Neuronal stem cell (in vitro differentiated cells): ENCODE measurements around the gene GOLGA6B.
"Not testable (repeated sequence)": the region's sequence is repeated elsewhere in the genome, so short reads cannot be mapped to it uniquely, and the experiment has no call there.

Experiments used
- DNase-seq: peaks from one replicate; pipeline ENCODE4 v3.0.0-alpha.2; 2013; ENCODE audit warnings: low spot score
- H2AFZ ChIP-seq: one replicate; pipeline ENCODE4 v1.6.1; 2013; ENCODE audit warnings: mild to moderate bottlenecking, low read length, inconsistent platforms
- H2AK5ac ChIP-seq: 2 replicates; pipeline ENCODE4 v1.6.1; 2013; ENCODE audit warnings: low read depth, mild to moderate bottlenecking, inconsistent platforms, low read length, moderate library complexity, mixed read lengths
- H2BK120ac ChIP-seq: 2 replicates; pipeline ENCODE4 v1.6.1; 2013; ENCODE audit warnings: low read depth, mild to moderate bottlenecking, inconsistent platforms, low read length, moderate library complexity, mixed read lengths
- H2BK12ac ChIP-seq: one replicate; pipeline ENCODE4 v1.6.1; 2013; ENCODE audit warnings: low read length, inconsistent platforms
- H2BK15ac ChIP-seq: 2 replicates; pipeline ENCODE4 v1.6.1; 2013; ENCODE audit warnings: mild to moderate bottlenecking, low read length, inconsistent platforms, mixed read lengths
- H2BK5ac ChIP-seq: one replicate; pipeline ENCODE4 v1.6.1; 2013; ENCODE audit warnings: inconsistent platforms, mild to moderate bottlenecking, low read length, moderate library complexity
- H3K14ac ChIP-seq: one replicate; pipeline ENCODE4 v1.6.1; 2013; ENCODE audit warnings: low read length, inconsistent platforms
- H3K18ac ChIP-seq: 2 replicates; pipeline ENCODE4 v1.6.1; 2013; ENCODE audit warnings: low read length, inconsistent platforms
- H3K23ac ChIP-seq: 2 replicates; pipeline ENCODE4 v1.6.1; 2013; ENCODE audit warnings: low read depth, mild to moderate bottlenecking, mixed read lengths, low read length, inconsistent platforms; ENCODE audit not compliant: poor library complexity
- H3K27ac ChIP-seq: replicated peaks from 3 replicates; pipeline ENCODE4 v1.5.1; 2013; ENCODE audit warnings: low read length, inconsistent platforms
- H3K27me3 ChIP-seq, 3 experiments: 2 replicates each; pipeline ENCODE4 v1.6.1; 2013; ENCODE audit warnings: low read length in 3 of 3, mild to moderate bottlenecking in 2 of 3, inconsistent platforms in 1 of 3, low read depth in 1 of 3, mixed read lengths in 1 of 3, moderate library complexity in 1 of 3; ENCODE audit not compliant: control insufficient read depth in 3 of 3, insufficient read depth in 3 of 3
- H3K36me3 ChIP-seq, 2 donors: replicated peaks in 1 of 2; 2 replicates each; pipeline ENCODE4 v1.6.1; 2013; ENCODE audit warnings: low read length in 2 of 2; ENCODE audit not compliant: control insufficient read depth in 2 of 2, insufficient read depth in 2 of 2
- H3K4ac ChIP-seq: 2 replicates; pipeline ENCODE4 v1.6.1; 2013; ENCODE audit warnings: inconsistent platforms, mild to moderate bottlenecking, low read length, moderate library complexity
- H3K4me1 ChIP-seq, 2 donors: 1 replicate in 1 of 2; 2 replicates in 1 of 2; pipeline ENCODE4 v1.6.1; 2013; ENCODE audit warnings: low read length in 2 of 2, low read depth in 1 of 2; ENCODE audit not compliant: control insufficient read depth in 2 of 2, insufficient read depth in 1 of 2
- H3K4me2 ChIP-seq: one replicate; pipeline ENCODE4 v1.6.1; 2013; ENCODE audit warnings: mild to moderate bottlenecking, low read length, inconsistent platforms; ENCODE audit not compliant: insufficient read depth, poor library complexity, severe bottlenecking
- H3K4me3 ChIP-seq, 2 donors: 2 replicates each; pipeline ENCODE4 v1.5.1; 2013; ENCODE audit warnings: low read length in 2 of 2, mild to moderate bottlenecking in 2 of 2, inconsistent platforms in 1 of 2, moderate library complexity in 1 of 2
- H3K79me1 ChIP-seq: one replicate; pipeline ENCODE4 v1.6.1; 2013; ENCODE audit warnings: low read depth, mild to moderate bottlenecking, inconsistent platforms, low read length, moderate library complexity
- H3K9ac ChIP-seq: one replicate; pipeline ENCODE4 v1.6.1; 2013; ENCODE audit warnings: mild to moderate bottlenecking, low read depth, low read length, inconsistent platforms; ENCODE audit not compliant: poor library complexity
- H3K9me3 ChIP-seq, 2 donors: replicated peaks in 1 of 2; 2 replicates each; pipeline versions ENCODE3 to v1.6.1; 2013; ENCODE audit warnings: low read length in 2 of 2, mild to moderate bottlenecking in 2 of 2, inconsistent platforms in 1 of 2, low read depth in 1 of 2, mixed read lengths in 1 of 2, moderate library complexity in 1 of 2; ENCODE audit not compliant: control insufficient read depth in 2 of 2, insufficient read depth in 1 of 2
- H4K8ac ChIP-seq: one replicate; pipeline ENCODE4 v1.6.1; 2013; ENCODE audit warnings: low read depth, mild to moderate bottlenecking, inconsistent platforms, low read length, moderate library complexity
- H4K91ac ChIP-seq: one replicate; pipeline ENCODE4 v1.6.1; 2013; ENCODE audit warnings: low read length, low read depth, mild to moderate bottlenecking, inconsistent platforms; ENCODE audit not compliant: poor library complexity
- WGBS, 2 donors: extraction: QIAGEN DNeasy Blood & Tissue Kit; methylation state at CpG; one replicate each; pipeline ENCODE4 v1.1.7; 2013; ENCODE audit warnings: missing lambda C conversion rate in 2 of 2, mixed read lengths in 1 of 2; ENCODE audit not compliant: insufficient read length in 2 of 2, insufficient replicate concordance in 1 of 2; ENCODE audit errors: extremely low coverage in 2 of 2; 5-methylcytosine and 5-hydroxymethylcytosine counted together

The GOLGA6B gene

DNA sequence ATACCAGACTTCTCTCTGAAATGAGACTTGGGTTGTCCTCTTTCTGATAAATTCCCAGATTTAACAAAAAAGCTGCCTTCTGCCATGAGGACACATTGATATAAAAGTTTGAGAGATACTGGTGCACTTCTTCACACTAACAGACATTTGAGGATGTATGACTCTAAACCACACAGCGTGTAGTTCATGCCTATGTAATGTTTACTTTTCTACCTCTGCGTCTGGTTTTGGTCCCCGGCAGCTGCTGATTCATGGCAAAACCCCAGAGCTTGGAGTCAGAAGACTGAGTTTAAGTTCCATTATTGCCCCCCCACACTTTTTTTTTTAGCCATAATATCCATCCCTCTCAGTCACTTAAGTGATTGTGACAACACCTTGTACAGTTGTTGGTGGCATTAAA, 1.5 kb downstream of the GOLGA6B start:
- not testable (repeated sequence) for H3K9ac ChIP-seq, H3K23ac ChIP-seq, H2AK5ac ChIP-seq, H3K18ac ChIP-seq, H3K36me3 ChIP-seq, H3K4me1 ChIP-seq, H3K4me2 ChIP-seq, H3K4me3 ChIP-seq, H4K91ac ChIP-seq, H4K8ac ChIP-seq, H3K27me3 ChIP-seq, H3K9me3 ChIP-seq, H2BK12ac ChIP-seq, H2AFZ ChIP-seq, H2BK15ac ChIP-seq, H3K27ac ChIP-seq, DNase-seq, H3K14ac ChIP-seq, H2BK120ac ChIP-seq, H2BK5ac ChIP-seq, H3K4ac ChIP-seq, H3K79me1 ChIP-seq
- WGBS, 2 donors = no CpG with 5 or more reads among the region's 3 CpGs

DNA sequence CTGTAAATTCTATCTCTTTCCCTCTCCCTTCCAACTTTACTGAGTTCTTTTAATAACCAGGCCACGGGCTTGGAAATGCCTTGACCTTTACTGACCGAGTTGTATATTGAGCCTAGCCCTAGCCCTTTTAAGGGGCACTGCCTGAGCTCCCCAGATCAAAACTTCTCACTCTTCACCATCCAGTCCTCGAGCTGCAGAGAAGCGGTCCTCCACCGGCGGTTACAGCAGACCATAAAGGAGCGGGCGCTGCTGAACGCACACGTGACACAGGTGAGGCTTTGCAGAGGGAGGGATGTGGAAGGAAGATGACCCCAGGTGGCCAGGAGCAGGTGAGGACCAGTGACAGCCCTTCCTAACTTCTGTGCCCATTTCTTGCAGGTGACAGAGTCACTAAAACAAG, 6.6 kb downstream of the GOLGA6B start:
- no CpG with 5 or more reads among the region's 10 CpGs for WGBS, 2 donors
- not testable (repeated sequence) for H3K4me1 ChIP-seq, H3K9ac ChIP-seq, DNase-seq, H2AK5ac ChIP-seq, H2BK15ac ChIP-seq, H3K23ac ChIP-seq, H2BK120ac ChIP-seq, H4K8ac ChIP-seq, H3K36me3 ChIP-seq, H3K9me3 ChIP-seq, H3K4me3 ChIP-seq, H2AFZ ChIP-seq, H3K27ac ChIP-seq, H3K4ac ChIP-seq, H4K91ac ChIP-seq, H3K18ac ChIP-seq, H2BK5ac ChIP-seq, H2BK12ac ChIP-seq, H3K14ac ChIP-seq, H3K27me3 ChIP-seq, H3K4me2 ChIP-seq, H3K79me1 ChIP-seq

DNA sequence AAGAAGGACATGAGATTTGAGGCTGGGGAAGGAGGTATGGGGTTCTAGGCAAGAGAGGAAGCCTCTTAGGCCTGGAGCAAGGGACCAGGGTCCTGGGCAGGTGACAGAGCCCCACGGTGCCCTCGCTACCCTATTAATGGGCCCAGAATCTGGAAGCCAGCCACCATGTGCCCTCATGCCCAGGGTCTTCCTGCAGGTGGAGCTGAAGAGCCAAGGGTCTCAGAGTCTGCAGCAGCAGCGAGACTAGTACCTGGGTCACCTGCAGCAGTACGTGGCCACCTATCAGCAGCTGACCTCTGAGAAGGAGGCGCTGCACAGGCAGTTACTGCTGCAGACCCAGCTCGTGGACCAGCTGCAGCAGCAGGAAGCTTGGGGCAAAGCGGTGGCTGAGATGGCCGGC, 9.4 kb downstream of the GOLGA6B start:
- not testable (repeated sequence) for H3K18ac ChIP-seq, H3K4me2 ChIP-seq, H4K8ac ChIP-seq, H3K23ac ChIP-seq, H3K9ac ChIP-seq, H3K4me3 ChIP-seq, H3K9me3 ChIP-seq, H3K14ac ChIP-seq, H3K79me1 ChIP-seq, H2BK5ac ChIP-seq, H2BK15ac ChIP-seq, H2BK120ac ChIP-seq, H2AFZ ChIP-seq, H2AK5ac ChIP-seq, H2BK12ac ChIP-seq, DNase-seq, H3K4ac ChIP-seq, H3K27me3 ChIP-seq, H3K27ac ChIP-seq, H4K91ac ChIP-seq, H3K36me3 ChIP-seq, H3K4me1 ChIP-seq
- no CpG with 5 or more reads among the region's 8 CpGs for WGBS, 2 donors

DNA sequence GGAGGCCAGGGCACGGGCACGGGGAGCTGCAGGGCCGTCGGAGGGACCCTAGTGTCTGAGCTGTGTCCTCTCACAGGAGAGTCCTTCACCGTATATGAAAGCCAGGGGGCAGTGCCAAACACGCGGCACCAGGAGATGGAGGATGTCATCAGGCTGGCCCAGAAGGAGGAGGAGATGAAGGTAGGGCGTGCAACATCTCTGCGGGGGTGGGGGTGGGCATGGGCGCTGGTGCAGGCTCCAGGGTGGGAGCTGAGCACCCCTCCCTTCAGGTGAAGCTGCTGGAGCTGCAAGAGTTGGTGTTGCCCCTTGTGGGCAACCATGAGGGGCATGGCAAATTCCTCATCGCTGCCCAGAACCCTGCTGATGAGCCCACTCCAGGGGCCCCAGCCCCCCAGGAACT, 11.2 kb downstream of the GOLGA6B start:
- not testable (repeated sequence) for H2BK12ac ChIP-seq, H3K9me3 ChIP-seq, H4K91ac ChIP-seq, H3K4me2 ChIP-seq, DNase-seq, H2AFZ ChIP-seq, H3K79me1 ChIP-seq, H3K4me3 ChIP-seq, H2AK5ac ChIP-seq, H3K4me1 ChIP-seq, H3K18ac ChIP-seq, H3K14ac ChIP-seq, H3K9ac ChIP-seq, H3K27me3 ChIP-seq, H2BK120ac ChIP-seq, H2BK5ac ChIP-seq, H3K4ac ChIP-seq, H3K36me3 ChIP-seq, H4K8ac ChIP-seq, H3K27ac ChIP-seq, H3K23ac ChIP-seq, H2BK15ac ChIP-seq
- WGBS, 2 donors = no CpG with 5 or more reads among the region's 11 CpGs
